HG03097 (cell line): ENCODE results near the gene MED13.
"Not testable (repeated sequence)": the region's sequence is repeated elsewhere in the genome, so short reads cannot be mapped to it uniquely, and the experiment has no call there.

Source experiments
- ATAC-seq: cut with Tn5 transposase; IDR thresholded peaks from one replicate; pipeline ENCODE4 v1.9.1; 2021; ENCODE audit not compliant: unreplicated experiment, low FRiP score

MED13 gene

GRCh38 chr17:62090868-62091267 is 25.8 kb upstream of the MED13 start:
- ATAC-seq: no peak

DNA sequence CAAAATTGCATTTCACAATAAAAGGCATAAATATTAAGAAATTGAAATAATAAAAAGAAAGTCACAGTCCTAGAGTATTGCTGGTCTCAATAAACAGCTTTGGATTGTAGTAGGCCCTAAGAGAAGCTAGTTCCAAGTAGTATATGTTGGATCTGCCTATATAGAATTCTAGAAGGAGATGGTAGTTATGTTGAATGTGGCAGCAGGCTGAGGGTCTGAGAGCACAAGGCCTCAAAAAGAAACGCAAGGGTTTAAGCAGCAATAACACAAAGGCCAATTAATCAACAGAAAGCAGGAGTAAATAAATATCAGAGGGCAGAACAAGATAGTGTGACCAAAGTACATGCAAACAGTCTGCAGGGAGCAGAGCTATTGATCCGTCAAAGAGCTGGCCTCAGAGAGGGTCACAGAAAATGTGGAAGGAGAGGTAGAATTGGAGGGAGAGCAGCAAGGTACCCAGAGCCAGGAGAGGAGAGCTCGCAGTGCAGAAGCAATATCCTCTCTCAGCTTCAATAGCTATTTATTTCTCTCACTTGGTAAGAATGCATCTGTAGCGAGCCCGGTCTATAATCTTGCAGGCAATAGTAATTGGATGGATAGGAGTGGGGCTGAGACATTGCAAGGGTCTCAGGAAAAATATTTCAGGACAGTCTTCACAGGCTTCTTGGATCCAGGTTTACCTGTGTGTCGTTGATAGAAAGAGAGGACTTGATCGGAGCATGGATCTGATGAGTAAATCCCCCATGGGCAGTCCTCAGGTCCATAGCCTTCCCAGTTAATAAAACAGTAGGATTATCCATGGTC is 25.1 kb upstream of the MED13 start:
- ATAC-seq: no peak

GRCh38 chr17:62089334-62089733 is 24.3 kb upstream of the MED13 start:
- ATAC-seq: no peak

GRCh38 chr17:62086737-62087136 is 21.7 kb upstream of the MED13 start:
- ATAC-seq: no peak

DNA sequence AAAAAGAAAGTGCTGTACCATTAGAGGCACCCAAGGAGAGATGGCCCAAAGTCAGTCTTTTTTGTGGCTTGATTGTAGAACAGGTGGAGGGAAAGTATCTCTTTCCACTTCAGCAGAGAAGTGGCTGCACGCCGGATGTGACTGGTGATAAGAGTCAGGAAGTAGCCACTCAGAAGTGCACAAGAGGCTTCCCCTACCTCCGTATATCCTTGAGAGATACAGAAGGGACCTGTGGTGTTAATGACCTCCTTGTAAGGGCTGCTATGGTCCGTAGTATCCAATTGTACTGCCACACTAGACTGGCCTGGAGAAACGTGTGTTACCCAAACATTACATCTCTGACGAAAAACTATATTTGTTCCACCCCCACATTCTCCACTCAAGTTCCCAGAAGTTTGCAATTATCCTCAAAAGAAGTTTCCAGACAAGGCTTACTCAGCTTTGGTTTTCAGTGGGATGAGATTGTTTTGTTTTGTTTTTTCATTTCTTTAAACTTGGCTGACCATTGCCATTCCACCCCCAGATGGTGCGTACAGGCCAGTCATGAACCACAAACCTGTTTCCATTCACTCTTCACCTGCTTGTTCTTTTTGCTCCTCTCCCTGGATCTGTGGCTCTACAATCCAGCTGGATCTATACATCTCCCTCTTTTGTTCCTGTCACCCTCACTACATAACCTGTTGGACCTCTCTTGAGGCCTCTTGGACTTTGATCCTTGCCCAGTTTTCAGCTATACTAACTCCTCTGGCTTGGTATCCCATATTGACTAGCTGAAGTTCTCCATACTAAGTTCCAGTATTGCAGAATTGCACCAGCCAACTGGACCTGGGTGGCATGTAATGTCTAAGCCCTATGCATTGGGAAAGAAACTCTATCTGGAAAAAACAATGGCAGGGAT is 20.7 kb upstream of the MED13 start:
- ATAC-seq: no peak

DNA sequence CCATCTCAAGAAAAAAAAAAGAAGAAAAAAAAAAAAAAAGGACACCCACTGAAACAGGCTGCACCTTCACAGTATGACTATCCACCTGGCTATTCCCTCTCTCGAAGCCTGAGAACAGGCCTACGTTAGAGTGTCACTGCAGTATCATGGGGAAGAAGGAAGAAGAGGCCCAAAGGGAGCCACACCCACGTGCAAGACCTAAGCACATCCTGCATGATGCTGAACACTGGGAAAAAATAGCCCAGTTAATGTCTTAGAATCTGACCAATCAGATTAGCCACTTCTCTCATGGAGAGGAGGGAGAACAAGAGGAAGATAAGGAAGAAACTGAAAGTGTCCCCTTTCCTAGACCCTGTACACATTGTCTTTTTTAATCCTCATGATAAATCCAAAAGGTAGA is 19.5 kb upstream of the MED13 start:
- no peak for ATAC-seq

DNA sequence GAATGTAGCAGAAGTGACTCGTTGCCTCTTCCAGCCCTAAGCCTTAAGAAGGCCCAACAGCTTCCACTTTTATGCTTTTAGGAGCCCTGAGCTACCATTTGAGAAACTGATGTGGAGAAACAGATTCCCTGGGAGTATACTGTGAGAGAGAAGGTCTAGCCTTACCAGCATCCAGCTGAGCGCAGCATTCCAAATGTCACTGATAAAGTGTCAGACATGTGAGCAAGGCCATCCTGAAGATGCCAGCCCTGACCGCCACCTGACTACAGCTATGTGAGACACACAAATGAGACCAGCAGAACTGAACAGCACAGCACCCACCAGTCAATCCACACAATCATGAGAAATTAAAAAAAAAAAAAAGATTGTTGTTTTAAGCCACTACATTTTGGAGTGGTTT is 18.6 kb upstream of the MED13 start:
- no peak for ATAC-seq

GRCh38 chr17:62080647-62081046 is 15.6 kb upstream of the MED13 start:
- no peak for ATAC-seq

DNA sequence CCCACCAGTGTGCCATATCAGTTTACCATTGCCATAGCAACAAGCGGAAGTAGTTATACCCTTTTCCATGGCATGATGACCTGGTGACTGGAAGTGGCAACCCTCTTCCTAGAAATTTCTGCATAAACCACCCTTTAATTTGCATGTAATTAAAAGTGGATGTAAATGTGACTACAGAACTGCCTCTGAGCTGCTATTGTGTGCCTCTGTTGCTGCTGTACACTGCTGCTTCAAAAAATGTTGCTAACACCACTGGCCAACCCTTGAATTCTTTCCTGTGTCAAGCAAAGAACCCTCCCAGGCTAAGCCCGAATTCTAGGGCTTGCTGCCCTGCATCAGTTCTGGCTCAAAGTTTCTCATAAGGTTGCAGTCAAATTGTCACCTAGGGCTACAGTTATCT is 12.9 kb upstream of the MED13 start:
- no peak for ATAC-seq

GRCh38 chr17:62076864-62077788 is 12.0 kb upstream of the MED13 start:
- no peak for ATAC-seq

- ATAC-seq: no peak
Measured at GRCh38 chr17:62075308-62075815, 10.3 kb upstream of the MED13 start.

- no peak for ATAC-seq
Measured at GRCh38 chr17:62073993-62074392, 8.9 kb upstream of the MED13 start.

DNA sequence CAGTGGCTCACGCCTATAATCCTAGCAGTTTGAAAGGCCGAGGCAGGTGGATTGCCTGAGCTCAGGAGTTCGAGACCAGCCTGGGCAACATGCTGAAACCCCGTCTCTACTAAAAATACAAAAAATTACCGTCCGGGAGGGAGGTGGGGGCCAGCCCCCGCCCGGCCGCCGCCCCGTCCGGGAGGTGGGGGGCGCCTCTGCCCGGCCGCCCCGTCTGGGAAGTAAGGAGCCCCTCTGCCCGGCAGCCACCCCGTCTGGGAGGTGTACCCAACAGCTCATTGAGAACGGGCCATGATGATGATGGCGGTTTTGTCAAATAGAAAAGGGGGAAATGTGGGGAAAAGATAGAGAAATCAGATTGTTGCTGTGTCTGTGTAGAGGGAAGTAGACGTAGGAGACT is 7.8 kb upstream of the MED13 start:
- not testable (repeated sequence) for ATAC-seq

- ATAC-seq: no peak
Measured at GRCh38 chr17:62070900-62071299, 5.8 kb upstream of the MED13 start.

DNA sequence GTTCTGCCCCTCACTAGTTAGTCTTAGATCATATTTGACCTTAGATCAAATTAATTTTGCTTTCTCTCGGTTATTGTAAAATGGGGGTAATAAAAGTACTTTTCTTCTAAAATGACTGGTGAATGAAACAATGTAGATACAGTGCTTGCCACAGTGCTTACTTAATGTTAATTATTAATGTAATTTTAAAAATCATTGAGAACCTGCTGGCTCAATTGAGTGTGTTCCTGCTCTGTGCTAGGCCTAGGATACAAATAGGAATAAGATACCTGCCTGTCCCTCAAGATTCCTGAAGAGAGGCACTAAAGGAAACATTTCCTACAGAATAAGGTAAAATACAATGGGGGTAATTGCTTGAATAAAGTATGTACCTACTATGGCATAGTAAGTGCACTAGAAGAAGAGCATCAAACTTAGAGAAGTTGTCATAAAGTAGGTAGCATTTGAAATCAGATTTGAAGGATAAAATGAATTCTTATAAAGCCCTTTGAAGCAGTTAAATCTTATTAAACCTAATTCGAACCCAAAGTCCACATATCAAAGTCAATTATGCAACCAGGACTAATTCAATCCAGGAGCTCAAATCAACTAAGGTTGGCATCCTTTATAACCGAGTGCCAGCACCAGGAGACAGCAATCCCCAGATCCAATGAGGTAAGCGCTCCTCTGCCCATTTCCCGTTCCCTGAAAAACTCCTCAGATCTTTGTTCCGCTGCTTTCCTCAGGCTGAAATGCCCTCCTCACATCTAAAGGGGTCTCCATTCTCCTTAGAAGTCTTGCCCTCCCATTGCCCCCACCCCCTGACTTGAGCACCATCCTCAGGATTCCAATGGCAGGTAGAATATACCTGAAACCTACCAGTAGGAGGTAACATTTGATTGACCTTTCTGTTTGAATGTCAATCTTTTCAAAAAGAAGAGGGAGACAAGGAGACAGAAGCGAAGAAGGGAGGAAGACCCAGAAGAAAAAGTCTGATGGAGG is 2.4 kb upstream of the MED13 start:
- ATAC-seq: no peak

GRCh38 chr17:62065611-62066468 is 762 bp upstream of the MED13 start:
- peak; percentile 92 for ATAC-seq

- ATAC-seq: no peak
Measured at GRCh38 chr17:62064029-62064790, 868 bp downstream of the MED13 start.

DNA sequence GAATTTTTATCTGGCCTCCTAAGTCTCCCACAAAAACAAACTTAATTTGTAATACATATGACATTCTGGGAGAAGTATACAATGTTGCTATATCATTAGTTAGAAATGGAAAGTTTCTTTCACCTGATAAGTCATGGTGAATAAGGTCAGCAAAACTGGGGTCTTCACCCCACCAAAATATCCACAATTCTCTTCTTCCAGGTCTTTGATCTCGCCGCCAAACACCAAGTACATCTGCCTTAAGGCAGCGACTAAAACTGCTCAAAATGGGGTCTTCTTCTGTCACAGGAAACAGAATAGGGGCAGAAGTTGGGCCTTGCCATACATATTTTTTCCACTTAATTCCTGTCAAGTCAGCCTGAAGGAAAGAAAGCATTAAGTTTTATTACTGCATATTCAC is 2.1 kb downstream of the MED13 start:
- no peak for ATAC-seq
